Heart left ventricle (tissue), 13 donors: ENCODE results near the gene SRSF10.

Experiments used
- CTCF ChIP-seq, 12 donors: fragments of 200-600 bp; sonication (generic) in 4 of 12; IDR thresholded peaks; one replicate each; pipeline versions ENCODE4 v1.5.0 to v1.8.0; 2018 to 2022; ENCODE audit warnings: antibody characterized with exemption in 12 of 12, mild to moderate bottlenecking in 5 of 12
- POLR2A ChIP-seq, 2 donors: fragments of 450-650 bp; IDR thresholded peaks; one replicate each; pipeline ENCODE4 v1.6.1; 2017; ENCODE audit warnings: antibody characterized with exemption in 2 of 2, mild to moderate bottlenecking in 2 of 2, moderate library complexity in 2 of 2
- donor health status: ischemic (EF 13 %, LVEDD 7.1; RV severe dilation, severe dysfunction).
- donor health status: DM: no; HTN: yes; CAD: no.
- donor health status: DM: no; HTN: no; CAD: no.
- donor health status: ischemic (EF 25% LVEDD 6.9; RV normal size, moderate dysfunction).
- donor health status: ischemic (EF 25% LVEDD 5.7; RV mildly dilated, moderate dysfunction).
- donor health status: ischemic (EF 35%, LVEDD 5.7; RV mildly dilated, moderate dysfunction).
- donor health status: nonischemic (EF 11% LVEDD 7.7; RV severe dilation, severe dysfunction).
- donor health status: DM: yes; HTN: yes; CAD: no.
- donor health status: PGD.
- donor health status: ischemic (EF 29% LVEDD 5.4; RV normal size, mild dysfunction).
- donor health status: nonischemic (EF 23%, LVEDD 6.1; RV moderate dilation, normal function).

- TF ChIP-seq CTCF (IDR thresholded peaks at IDR 0.05): no peak
- no peak for TF ChIP-seq POLR2A (IDR thresholded peaks at IDR 0.05)
These were observed 22.6 kb upstream of the SRSF10 start for GRCh38 chr1:24002695-24003094.
